NCI-H1436 treated with DMSO at 0.1 percent for 48 hours (cell line): ENCODE measurements around the gene ATG13.
"Not testable (repeated sequence)": the region's sequence is repeated elsewhere in the genome, so short reads cannot be mapped to it uniquely, and the experiment has no call there.

Source experiments
- DNase-seq: peaks from one replicate; lab custom pipeline; 2025; lab: John Stamatoyannopoulos, UW

ATG13 gene

DNA sequence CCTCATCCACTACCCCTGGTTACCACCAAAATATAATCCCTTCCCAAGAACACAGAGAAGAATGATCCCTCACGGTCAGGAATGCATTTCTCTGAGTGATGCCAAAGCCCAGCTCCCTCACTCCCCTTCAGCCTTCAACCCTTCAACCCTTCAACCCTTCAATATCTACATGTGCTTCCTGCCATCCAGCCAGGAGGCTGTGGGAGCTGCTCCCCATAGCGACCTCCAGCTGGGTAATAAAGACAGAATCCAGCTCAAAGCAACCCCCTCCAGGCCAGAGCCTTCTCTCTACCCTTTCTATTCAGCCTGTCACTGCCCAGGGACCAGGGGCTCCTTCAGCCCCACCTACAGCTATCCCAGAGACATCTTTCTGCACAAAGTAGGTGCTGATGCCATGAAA, 80.4 kb downstream of the ATG13 start:
- no peak for DNase-seq

DNA sequence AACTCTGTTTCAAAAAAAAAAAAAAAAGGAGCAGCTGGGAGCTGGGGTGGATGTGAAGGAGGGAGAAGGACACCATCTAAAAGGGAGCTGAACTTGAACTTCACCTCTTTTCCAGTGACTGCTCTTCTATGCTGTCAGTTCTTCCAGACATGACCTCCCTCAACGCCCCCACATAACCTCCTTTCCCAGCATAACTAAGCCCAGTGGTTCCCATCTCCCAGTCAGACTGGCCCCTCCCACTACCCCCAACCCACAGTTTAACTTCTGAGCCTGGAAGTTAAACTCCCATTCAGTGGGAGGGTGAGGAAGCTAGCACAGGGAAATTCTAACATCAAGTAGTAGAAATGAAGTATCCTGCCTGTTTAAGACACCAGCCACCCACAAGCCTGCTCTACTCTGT, 81.2 kb downstream of the ATG13 start:
- no peak for DNase-seq

DNA sequence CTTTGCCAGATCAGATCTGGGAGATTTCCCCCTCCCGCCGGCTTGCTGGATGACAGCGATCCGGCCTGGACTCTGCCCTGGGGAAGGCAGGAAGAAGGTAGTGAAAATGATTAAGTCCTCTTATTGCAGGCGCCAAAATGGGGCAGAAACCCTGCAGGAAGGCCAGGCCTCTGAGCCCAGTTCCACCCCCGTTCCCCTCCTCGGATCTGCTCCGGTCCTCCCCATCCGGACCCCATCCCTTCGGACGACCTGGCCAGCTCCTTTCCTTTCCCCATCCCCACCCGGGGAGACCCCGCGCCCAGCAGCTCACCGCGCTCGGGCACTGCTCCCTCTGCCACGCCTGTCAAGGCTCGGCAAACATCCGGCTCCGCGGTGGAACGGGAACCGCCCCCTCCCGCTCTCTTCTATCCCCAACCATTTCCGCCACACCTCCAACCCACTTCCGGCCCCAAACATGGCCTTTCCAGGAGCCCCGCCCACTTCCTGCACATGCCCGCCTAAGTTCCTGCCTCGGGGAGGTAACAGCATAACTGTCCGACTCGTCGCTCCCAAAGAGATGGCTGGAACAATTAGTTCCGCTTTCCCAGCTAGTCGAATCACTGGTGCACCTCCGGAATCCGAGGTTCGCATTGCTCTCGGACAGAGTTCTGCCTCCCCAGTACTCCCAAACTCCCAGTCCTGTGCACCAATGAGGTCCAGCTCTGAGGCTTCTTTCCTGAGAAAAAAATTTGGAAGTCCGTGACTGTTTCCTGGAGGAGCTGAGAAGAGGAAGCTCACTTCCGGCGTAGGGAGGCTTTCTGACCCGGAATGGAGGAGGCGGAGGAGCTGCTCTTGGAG, 83.1 kb downstream of the ATG13 start, which contains the start of the genes ARHGAP1 and ZNF408:
ARHGAP1 (minus strand) TSS at position 379 of the 837 bp plus-strand sequence. CDS start 4,512 bp downstream, outside the sequence.
ZNF408 (plus strand) TSS at position 791 of the 837 bp plus-strand sequence; CDS start at position 808, 17 bp downstream.
- peak; percentile 79 for DNase-seq

DNA sequence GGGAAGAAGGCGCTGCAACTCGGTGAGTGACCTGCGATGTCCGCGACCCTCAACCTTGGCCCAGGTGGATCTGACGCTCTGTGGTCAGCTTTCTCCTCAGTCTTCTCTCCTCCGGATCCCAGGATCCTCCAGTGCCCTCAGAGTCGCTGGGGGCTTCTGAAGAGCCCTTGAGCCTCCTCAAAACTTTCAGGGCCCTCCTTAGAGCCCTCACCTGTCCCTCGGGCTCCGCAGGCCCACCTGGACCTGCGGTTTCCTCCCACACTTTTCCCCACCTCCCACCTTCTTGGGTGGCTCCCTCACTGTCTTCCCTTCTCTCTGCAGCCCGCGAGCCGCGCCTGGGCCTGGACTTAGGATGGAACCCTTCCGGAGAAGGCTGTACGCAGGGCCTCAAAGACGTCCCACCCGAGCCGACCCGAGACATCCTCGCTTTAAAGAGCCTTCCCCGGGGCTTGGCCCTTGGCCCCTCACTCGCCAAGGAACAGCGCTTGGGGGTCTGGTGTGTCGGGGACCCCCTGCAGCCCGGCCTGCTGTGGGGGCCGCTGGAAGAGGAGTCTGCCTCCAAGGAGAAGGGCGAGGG, 83.8 kb downstream of the ATG13 start:
- no peak for DNase-seq

DNA sequence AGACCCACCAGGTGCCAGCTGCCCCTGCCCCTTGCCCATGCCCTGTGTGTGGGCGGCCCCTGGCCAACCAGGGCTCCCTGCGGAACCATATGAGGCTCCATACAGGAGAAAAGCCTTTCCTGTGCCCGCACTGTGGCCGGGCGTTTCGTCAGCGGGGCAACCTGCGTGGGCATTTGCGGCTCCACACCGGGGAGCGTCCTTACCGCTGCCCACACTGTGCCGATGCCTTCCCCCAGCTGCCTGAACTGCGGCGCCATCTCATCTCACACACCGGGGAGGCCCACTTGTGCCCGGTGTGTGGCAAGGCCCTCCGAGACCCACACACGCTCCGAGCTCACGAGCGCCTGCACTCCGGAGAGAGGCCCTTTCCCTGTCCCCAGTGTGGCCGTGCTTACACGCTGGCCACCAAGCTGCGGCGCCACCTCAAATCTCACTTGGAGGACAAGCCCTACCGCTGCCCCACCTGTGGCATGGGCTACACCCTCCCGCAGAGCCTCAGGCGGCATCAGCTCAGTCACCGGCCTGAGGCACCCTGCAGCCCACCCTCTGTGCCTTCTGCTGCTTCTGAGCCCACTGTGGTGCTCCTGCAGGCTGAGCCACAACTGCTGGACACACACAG, 87.8 kb downstream of the ATG13 start:
- no peak for DNase-seq

DNA sequence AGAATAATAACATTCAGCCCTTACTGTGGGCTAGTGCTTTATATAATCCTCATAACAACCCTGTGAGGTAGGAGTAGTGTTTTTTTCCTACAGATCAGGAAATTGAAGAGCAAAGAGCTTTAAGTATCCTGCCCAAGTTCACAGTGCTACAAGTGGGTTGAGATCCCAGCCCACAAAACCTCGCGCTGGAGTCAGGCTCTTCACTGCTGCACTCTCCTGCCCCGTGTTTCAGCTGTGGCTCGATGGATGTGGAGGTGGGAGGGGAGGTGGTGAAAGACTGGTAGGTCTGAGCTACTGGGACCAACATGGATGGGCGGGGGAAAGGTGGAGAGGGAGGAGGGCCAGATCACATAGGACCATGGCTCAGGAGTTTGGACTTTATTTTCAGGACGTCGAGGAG, 89.5 kb downstream of the ATG13 start:
- DNase-seq: no peak

DNA sequence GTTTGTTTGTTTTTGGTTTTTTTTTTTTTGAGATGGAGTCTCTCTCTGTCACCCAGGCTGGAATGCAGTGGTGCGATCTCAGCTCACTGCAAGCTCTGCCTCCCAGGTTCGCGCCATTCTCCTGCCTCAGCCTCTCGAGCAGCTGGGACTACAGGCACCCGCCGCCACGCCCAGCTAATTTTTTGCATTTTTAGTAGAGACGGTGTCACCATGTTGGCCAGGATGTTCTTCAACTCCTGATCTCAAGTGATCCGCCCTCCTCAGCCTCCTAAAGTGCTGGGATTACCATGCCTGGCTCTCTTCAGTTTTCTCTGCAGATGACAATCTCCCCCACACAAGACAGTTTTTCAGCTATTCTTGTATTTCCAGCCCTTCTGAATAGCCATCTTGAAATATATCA, 92.0 kb downstream of the ATG13 start:
- DNase-seq: not testable (repeated sequence)

DNA sequence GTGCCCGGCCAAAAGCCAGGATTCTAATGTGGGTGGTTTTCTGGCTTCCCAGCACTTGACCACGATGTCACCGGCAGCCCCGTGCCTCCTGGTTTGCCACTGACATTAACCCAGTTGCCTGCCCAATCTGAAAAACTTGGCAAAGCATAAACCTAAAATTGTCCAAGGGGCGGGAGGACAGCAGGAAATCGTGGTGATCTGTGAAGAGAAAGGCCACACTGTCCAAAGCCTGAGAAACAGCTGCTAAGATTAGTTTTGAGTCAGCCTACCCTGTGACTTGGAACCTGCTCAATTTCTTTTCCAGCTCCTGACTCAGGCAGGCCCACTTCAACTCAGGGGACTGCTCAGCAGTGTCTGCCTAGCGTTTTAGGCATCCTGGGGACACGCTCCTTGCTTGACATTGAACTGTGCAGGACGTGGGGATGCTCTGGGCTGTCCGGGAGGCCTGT, 93.5 kb downstream of the ATG13 start:
- no peak for DNase-seq

DNA sequence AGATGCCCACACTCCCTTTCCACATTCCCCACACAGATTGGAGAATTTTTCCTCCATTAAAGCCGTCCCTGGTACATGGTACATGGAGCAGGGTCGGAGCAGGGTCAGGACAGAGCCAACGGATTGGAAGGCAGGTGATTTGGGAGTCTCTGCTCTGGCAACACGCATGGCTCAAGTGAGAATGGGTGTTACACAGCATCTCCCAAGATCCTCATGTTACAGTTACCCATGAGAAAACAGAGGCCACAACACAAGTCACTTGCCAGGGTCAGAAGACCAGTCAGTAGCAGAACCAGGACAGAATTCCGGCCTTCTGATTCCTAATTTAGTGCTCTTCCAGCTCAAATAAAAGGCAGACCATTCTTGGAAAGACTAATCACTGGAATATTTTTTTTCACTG, 94.0 kb downstream of the ATG13 start:
- no peak for DNase-seq

DNA sequence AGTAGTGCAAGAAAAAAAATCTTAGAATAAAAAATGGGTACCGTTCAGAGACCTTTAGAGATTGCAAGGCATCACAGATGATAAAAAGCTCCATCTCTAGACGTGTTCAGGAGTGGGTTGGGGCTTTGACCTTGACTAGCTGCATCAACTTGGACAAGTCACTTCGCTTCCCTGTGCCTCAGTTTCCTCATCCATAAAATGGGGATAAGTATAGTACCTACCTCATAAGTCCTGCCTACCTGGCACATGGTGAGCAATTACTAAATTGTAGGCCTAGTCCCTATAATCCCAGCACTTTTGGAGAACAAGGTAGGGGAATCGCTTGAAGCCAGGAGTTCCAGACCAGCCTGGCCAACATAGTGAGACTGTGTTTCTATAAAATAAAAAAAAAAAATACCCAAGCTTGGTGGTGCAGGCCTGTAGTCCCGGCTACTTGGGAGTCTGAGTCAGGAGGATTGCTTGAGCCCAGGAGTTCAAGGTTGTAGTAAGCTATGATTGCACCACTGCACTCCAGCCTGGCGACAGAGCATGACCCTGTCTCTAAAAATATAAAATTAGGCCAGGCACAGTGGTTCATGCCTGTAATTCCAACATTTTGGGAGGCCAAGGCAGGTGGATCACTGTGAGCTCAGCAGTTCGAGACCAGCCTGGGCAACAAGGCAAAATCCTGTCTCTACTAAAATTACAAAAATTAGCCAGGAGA, 95.7 kb downstream of the ATG13 start:
- DNase-seq: no peak

DNA sequence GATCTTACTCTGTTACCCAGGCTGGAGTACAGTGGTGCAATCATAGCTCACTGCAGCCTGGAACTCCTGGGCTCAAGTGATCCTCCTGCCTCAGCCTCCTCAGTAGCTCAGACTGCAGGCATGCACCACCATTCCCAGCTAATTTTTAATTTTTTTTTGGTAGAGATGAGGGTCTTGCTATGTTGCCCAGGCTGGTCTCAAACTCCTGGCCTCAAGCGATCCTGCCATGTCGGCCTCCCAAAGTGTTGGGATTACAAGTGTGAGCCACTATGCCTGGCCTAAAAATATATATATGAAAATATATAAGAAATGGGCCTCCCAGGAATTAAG, 100.4 kb downstream of the ATG13 start:
- DNase-seq: not testable (repeated sequence)

DNA sequence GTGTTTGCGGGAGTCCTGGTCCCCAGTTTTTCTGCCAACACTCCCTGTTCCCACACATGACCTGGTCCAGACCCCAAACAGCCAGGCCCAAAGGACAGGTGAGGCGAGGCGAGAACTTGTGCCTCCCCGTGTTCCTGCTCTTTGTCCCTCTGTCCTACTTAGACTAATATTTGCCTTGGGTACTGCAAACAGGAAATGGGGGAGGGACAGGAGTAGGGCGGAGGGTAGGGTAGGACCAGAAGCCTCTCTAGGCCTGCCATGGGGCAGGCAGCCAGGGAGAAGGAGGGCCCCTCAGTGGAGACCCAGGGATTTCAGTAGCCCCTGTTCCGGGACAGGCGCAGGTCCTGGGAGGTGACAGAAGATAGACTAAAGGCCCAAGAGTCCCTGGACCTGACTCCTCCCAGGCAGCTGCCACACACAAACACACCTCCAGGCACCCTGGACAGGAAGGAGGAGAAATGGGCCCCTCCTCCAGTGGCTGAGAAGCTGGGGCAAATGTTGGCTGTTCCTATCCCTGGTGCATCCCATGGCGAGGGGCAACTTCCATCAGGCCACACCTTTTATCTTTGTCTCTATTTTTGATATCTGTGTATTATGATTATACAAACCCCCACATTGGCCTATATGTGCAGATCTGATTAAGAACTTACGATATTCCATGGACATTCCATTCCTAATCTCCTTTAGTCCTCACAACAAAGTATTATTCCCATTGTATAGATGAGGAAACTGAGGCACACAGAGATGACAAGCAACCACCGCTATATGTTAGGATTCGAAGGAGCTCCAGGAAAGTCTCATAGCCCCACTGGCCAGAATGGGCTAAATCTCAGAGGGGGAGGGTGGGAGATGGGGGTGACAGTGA, 101.0 kb downstream of the ATG13 start:
- no peak for DNase-seq

DNA sequence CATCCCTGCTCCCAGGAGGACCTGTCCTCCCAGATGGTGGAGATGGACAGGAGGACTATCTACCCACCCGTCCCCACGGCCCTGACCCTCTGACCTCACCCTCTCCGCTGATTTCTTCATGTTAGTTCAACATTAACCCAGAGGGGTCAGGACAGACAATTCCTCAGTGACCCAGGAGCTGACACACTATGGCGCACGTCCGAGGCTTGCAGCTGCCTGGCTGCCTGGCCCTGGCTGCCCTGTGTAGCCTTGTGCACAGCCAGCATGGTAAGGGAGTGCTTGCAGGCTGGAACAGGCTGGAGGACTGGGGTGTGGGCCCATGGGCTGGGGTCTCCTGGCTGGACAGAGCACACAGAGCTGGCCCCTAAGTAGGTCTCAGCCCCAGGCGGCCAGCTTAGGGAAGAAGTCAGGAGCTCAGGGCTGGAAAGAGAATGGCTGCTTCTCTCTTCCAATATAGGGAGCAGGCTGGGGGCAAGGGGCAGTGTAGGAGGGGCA, 101.7 kb downstream of the ATG13 start, which contains the start of gene F2:
F2 (plus strand) TSS at position 166 of the 495 bp plus-strand sequence; CDS start at position 189, 23 bp downstream.
- DNase-seq: no peak

DNA sequence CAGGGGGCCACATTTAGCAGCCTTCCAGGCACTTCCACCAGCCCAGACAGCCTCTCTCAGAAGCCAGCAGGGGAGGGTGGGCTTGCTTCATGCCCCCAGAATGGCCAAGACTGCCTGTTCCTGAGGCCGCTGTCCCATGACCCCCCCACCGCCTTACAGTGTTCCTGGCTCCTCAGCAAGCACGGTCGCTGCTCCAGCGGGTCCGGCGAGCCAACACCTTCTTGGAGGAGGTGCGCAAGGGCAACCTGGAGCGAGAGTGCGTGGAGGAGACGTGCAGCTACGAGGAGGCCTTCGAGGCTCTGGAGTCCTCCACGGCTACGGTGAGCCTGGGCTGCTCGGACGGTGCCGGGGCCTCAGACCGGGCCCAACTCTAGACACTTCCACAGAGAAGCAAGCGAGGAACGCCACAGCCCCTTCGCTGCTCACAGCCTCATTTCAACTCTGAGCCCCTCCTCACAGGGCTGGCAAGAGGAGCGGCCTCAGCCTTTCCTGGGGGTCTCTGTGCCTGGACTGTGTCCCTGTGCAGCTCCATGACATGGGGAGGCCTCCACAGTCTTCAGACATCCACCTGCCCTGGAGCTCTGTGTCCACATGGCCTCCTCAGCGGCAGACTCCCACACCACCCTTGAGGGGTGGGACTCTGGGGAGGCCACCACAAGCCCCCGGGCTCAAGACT, 102.3 kb downstream of the ATG13 start:
- no peak for DNase-seq

DNA sequence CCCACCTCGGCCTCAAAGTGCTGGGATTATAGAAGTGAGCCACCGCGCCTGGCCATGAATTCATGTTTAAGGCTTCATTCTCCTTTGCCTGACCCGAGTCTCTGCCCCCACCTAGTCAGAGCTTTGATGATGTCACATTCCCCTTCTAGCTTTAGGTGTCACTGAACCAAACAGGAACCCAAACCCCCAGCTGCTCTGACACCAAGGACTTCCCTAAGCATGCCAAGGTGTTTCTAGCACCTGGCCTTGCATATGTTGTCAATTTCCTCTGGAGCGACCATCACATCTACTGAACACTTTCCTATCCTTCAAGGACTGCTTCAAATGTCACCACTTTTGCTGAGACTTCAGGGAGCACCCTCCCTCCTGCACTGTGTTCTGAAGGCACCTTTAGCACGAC, 103.9 kb downstream of the ATG13 start:
- DNase-seq: no peak

DNA sequence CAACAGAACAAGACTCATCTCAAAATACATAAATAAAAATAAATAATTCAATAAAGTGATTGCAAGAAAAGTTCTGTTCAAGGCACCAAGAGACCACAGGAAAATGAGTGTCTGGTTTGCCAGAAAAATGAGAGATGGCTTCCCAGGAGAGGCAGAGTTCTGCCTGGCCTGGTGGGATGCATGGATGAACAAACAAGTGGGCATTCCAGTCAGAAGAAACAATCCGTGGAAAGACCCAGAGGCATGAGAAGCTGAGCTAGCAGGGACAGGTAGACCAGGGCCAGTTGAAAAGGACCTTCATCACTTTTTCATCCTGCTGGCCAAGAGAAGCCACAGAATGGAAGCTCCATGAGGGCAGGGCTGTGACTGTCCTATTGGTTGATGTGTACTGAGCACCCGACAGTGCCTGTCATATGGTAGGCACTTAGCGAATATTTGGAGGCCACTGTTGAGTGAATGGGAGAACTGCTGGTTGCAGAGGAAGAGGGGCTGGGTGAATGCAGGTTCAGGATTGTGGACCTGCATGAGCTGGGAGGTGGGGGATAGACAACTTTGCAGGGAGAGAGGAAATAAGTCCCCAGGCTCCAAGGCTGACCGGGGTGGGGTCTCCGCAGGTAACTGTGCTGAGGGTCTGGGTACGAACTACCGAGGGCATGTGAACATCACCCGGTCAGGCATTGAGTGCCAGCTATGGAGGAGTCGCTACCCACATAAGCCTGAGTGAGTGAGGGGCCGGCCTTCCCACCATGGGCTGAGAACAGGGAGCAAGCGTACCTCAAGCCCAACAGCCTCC, 105.4 kb downstream of the ATG13 start:
- no peak for DNase-seq

DNA sequence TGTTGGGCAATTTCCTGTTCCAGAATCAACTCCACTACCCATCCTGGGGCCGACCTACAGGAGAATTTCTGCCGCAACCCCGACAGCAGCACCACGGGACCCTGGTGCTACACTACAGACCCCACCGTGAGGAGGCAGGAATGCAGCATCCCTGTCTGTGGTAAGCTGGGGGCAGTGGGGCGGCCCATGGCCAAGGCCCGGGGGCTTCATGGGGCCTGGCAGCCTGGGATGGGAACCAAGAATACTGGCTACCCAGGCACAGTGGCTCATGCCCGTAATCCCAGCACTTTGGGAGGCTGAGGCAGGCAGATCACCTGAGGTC, 106.0 kb downstream of the ATG13 start:
- DNase-seq: no peak

DNA sequence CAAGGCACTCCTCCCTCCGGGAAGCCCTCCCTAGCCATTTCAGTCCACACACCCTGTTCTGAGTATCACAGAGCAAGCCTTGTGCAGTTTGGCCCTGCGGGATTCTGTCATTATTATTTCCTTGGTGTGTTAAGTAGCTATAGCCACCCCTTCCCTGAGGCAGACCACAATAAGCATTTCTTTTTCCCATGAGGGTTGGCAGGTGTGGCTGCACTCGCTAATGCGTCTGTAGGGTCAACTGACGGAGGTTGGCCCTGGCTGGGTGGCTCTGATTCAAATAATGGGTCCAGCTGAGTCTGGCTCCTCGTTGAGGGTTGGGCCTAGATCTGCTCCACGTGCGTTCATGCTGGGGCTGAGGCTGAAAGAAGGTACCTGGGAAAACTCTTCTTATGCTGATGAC, 106.7 kb downstream of the ATG13 start:
- DNase-seq: no peak
